SJSA1 (cell line): ENCODE data around the gene PCTP. TPM values are rescaled to one million over a fixed set of nuclear protein-coding genes. Genes with fewer than 3 reads are reported as not detected.

Experiments
- DNase-seq, 2 experiments: peaks; one replicate each; pipeline ENCODE4 v3.0.0-alpha.2; 2015 to 2020; ENCODE audit warnings: low spot score in 2 of 2, low read depth in 1 of 2
- H3K27ac ChIP-seq: fragments of 250-450 bp; sonication (Bioruptor Pico); 2 replicates; pipeline ENCODE4 v1.5.1; 2020; ENCODE audit warnings: mild to moderate bottlenecking, moderate library complexity
- H3K27me3 ChIP-seq: fragments of 250-450 bp; sonication (Bioruptor Pico); replicated peaks from 2 replicates; pipeline ENCODE4 v1.5.1; 2020; ENCODE audit warnings: mild to moderate bottlenecking, moderate library complexity
- H3K36me3 ChIP-seq: fragments of 250-450 bp; sonication (Bioruptor Pico); 2 replicates; pipeline ENCODE4 v1.5.1; 2020; ENCODE audit warnings: mild to moderate bottlenecking
- H3K4me1 ChIP-seq: fragments of 250-450 bp; sonication (Bioruptor Pico); replicated peaks from 2 replicates; pipeline ENCODE4 v1.6.1; 2021; ENCODE audit warnings: mild to moderate bottlenecking
- H3K4me3 ChIP-seq: fragments of 250-450 bp; sonication (Bioruptor Pico); 2 replicates; pipeline ENCODE4 v1.5.1; 2020; ENCODE audit warnings: mild to moderate bottlenecking
- H3K9me3 ChIP-seq: fragments of 250-450 bp; sonication (Bioruptor Pico); replicated peaks from 2 replicates; pipeline ENCODE4 v1.5.1; 2020; ENCODE audit warnings: mild to moderate bottlenecking
- total RNA-seq: library from RNA; depleted of rRNA; stranded (reverse); fragments of >200 nt; shearing (Covaris generic); gene quantifications from 2 replicates; pipeline ENCODE4 v1.2.3, GENCODE V29; 2014

The PCTP gene
- total RNA-seq, 1 experiment from 2014 or later = 108 TPM

DNA sequence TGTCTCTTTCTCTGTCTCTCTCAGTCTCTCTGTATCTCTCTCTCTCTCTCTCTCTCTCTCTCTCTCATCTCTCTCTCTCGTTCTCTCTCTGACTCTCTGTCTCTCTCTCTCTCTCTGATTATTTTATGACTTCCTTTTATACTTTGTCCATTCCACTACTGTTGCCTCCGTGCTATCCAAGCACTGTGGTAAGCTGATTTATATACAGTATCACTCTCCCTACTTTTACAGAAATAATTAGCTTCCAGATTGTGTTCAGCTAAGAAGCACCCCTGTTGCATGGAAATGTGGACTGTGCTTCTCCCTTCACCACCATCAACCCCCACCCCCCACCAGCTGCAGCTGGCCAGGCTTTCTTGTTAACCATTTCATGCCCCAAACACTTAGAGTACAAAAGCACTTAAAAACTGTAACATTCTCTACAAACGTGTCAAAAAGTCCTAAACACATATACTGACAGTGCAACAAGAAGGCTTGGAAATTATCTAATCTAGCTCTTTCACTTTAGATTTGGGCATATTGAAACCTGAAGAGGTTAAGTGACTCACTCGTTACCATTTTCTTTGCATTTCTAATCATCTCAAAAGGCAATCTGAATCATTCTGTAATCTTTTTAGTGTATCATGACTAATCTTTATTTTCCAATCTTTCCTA lies 16.6 kb upstream of the PCTP start:
- H3K4me1 ChIP-seq = peaks cover 19% of the 10 kb centered on the region
- no peaks in the 10 kb centered on the region for H3K9me3 ChIP-seq
- no peak overlapping the region for H3K4me3 ChIP-seq
- H3K27me3 ChIP-seq = no peaks in the 10 kb centered on the region
- no peak overlapping the region for H3K27ac ChIP-seq
- H3K36me3 ChIP-seq = no peaks in the 10 kb centered on the region
- DNase-seq = no peak

DNA sequence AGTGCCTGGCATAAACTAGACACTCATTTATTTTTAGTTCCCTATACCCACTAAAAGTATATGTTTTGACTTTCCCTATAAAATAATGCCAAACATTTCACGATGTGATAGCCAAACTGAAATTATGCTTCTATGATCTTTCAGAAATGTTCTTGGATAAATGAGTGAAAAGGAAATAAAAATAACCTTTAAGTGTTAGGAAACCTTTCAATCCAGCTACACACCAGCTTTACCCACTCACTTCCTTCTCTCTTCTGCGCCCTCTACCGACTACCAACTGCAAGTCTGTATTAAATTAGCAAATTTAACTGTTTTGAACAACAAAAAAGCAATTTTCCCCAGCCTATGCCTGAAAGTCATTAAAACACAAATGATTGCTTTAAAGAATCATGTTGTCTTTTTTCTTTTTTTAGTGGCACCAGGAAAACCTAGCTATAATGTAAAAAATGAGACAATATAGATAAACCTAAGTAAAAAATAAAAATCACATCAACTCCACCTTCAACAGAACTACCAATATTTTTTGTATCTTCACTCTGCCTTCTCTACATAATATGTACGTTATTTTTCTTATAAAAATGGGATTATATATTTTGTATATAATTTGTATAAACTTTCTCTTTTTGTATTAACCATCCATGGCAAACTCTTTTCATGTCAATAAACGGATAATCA lies 15.0 kb upstream of the PCTP start:
- peak; percentile 51 to 66 for DNase-seq
- no peaks in the 10 kb centered on the region for H3K27me3 ChIP-seq
- no peaks in the 10 kb centered on the region for H3K9me3 ChIP-seq
- H3K27ac ChIP-seq = no peak overlapping the region
- no peaks in the 10 kb centered on the region for H3K36me3 ChIP-seq
- no peak overlapping the region for H3K4me3 ChIP-seq
- H3K4me1 ChIP-seq = peaks cover 16% of the 10 kb centered on the region

DNA sequence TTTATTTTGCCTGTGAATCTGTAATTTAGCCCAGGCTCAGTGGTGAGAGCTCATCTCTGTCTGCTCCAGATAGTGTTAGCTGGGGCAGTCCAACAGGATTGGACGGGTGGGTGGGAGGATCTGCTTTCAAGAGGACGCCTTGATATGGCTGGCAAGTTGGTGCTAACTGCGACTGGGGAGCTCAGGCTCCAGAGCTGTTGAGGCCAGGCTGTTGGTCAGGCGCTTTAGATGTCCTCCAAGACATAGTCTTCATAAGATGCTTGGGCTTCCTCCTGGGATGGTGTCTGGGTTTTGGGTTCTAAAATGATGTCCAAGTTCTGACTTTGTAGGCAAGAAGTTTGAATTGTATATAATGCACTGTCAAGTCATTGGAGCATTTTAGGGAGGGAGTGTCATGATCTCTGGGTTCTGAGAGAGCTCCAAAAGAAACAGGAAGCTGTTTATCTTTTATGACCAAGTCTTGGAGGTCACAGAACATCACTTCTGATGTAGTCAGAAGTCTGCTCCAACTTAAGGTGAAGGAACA lies 12.8 kb upstream of the PCTP start:
- 0 out of 2 replicates have a peak, but pooled peaks cover 7% of the 10 kb centered on the region for H3K27me3 ChIP-seq
- no peak overlapping the region for H3K27ac ChIP-seq
- H3K4me3 ChIP-seq = no peak overlapping the region
- no peak for DNase-seq
- no peaks in the 10 kb centered on the region for H3K9me3 ChIP-seq
- peaks cover 9% of the 10 kb centered on the region; the same call in 1 of the 2 replicates for H3K4me1 ChIP-seq
- no peaks in the 10 kb centered on the region for H3K36me3 ChIP-seq

DNA sequence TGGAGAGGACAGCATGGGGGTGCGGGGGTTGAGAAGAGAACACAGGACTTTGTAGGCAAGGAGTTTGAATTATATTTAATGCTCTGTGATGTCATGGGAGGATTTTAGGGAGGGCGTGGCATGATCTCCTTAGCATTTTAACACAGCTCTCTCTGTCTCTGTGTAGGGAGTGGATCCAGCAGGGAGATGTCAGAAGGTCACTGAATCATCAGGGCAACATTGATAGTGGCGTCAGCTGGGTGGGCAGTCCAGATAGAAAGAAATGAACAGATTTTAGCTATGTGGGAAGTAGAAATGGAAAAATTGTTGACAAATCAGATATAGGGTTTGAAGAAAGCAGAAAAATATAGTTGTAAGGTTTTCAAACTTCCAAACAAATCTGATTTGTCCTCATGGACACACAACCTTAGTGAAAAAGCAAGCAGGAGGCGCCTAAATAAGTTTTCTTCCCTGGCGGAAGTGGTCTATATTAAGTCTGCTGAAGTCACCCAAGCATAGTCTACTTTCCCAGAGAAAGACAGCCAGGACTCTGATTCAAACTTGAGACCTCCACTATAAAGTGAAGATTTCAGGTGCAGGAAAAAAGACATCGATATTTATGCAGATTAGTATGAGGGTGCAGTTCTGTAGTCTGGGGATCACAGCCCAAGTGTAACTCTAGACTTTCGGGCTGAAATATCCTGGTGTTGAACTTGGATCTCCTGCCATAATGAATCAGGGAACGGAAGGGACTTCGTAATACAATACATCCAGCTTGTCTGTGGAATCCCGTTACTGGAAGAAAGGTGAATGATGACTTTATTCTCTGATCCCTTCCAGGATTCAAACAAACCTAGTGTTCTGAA lies 10.1 kb upstream of the PCTP start:
- H3K4me1 ChIP-seq = no peaks in the 10 kb centered on the region
- 0 out of 2 replicates have a peak, but pooled peaks cover 7% of the 10 kb centered on the region for H3K27me3 ChIP-seq
- no peak overlapping the region for H3K4me3 ChIP-seq
- DNase-seq = no peak
- no peaks in the 10 kb centered on the region for H3K36me3 ChIP-seq
- no peaks in the 10 kb centered on the region for H3K9me3 ChIP-seq
- no peak overlapping the region for H3K27ac ChIP-seq

DNA sequence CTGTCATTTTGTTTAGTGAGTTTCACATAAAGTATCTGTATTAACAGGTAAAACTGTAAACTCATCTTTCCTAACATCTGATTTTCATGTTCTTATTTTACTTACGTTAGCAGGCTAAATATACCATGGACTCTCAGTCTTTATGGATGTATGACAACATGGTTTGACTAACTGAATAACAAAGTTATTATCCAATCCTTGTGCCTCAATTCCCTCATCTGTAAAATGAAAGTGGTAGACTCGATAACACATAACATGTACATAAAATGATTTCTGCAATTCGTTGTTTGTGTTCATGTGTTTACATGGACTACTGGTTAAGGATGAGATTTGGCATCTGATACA lies 9.5 kb upstream of the PCTP start:
- 0 out of 2 replicates have a peak, but pooled peaks cover 7% of the 10 kb centered on the region for H3K27me3 ChIP-seq
- no peak overlapping the region for H3K4me3 ChIP-seq
- H3K4me1 ChIP-seq = no peaks in the 10 kb centered on the region
- H3K36me3 ChIP-seq = no peaks in the 10 kb centered on the region
- DNase-seq = no peak
- no peak overlapping the region for H3K27ac ChIP-seq
- H3K9me3 ChIP-seq = no peaks in the 10 kb centered on the region

DNA sequence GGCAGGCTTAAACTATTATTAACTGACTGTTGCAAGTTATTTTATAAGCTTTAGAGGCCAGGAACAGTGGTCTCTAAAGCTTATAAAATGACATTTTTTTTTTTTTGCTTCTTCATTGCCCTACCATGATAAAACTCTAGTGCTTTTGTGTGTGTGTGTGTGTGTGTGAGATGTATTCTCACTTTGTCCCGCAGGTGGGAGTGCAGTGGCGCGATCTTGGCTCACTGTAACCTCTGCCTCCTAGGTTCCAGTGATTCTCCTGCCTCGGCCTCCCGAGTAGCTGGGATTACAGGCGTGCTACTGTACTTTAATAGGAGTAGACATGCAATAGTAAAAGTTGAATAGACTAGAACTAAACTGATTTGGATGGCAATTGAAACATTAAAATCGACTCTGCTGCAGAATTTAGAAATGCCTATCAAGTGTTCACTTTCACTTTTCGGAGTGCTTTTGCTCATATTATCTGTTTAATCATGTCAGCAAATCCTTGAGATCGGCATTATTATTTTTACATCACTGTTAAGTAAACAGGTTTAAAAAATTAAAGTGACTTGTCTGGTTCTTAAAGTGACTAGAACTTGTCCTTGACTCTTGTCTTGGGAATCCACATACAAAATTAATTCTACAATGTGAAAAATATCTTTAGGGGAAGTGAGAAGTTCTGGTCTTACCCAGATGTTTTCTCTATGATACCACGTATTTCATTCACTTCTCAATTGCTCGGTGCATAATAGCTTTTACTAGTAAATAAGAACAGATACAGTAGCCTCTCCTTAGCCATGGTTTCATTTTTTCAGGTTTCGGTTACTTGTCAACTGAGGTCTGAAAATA lies 8.4 kb upstream of the PCTP start:
- H3K27me3 ChIP-seq = 0 out of 2 replicates have a peak, but pooled peaks cover 11% of the 10 kb centered on the region

DNA sequence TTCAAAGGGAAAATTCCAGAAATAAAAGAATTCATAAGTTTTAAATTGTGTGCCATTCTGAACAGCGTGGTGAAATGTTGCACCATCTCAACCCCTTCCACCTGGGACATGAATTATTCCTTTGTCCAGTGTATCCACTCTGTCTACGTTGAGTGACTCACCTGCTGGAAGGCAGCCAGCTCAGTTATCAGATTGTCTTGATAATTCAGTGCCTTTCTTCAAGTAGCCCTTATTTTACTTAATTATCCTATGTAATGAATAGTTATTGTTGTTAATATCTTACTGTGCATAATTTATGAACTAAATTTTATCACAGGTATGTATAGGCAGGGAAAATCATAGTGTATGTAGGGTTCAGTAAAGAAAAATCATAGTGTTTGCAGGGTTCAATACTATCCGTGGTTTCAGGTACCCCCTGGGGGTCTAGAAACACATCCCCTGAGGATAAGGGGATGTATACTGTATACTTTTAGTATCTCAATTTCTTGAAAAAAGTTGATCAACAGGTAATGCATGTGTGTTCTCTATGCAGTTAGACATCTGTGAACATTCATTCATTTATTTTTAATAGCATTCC lies 7.7 kb upstream of the PCTP start:
- DNase-seq = no peak
- Histone ChIP-seq H3K4me3 (no peak overlapping the region), H3K27ac (no peak overlapping the region), H3K36me3 (no peaks in the 10 kb centered on the region), H3K9me3 (no peaks in the 10 kb centered on the region), H3K27me3 (0 out of 2 replicates have a peak, but pooled peaks cover 11% of the 10 kb centered on the region), H3K4me1 (no peaks in the 10 kb centered on the region)

More for the DNA sequence above, 8.4 kb upstream of the PCTP start:
- H3K27ac ChIP-seq = no peak overlapping the region
- H3K9me3 ChIP-seq = no peaks in the 10 kb centered on the region
- no peaks in the 10 kb centered on the region for H3K4me1 ChIP-seq
- no peak for DNase-seq
- H3K4me3 ChIP-seq = no peak overlapping the region
- H3K36me3 ChIP-seq = no peaks in the 10 kb centered on the region

DNA sequence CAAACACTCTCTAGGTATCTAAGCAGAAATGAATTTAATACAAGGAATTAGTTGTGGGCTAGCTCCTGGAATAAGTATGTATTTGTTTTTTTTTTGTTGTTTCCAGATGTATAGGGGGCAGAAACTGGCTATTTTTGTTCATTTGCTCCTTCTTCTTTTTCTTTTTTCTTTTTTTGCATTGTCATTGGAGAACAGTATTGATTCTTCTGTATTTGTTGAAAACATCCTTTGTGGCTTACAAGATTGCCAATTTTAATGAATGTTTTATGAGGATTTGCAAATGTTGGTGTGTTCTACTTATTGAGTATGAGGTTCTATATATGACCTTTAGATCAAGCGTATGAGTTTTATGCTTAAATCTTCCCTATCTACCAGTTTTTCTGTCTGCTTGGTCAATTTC lies 5.6 kb upstream of the PCTP start:
- H3K27ac ChIP-seq = no peak overlapping the region
- H3K9me3 ChIP-seq = no peaks in the 10 kb centered on the region
- H3K4me3 ChIP-seq = no peak overlapping the region
- H3K36me3 ChIP-seq = no peaks in the 10 kb centered on the region
- H3K27me3 ChIP-seq = 0 out of 2 replicates have a peak, but pooled peaks cover 11% of the 10 kb centered on the region
- no peak for DNase-seq
- H3K4me1 ChIP-seq = no peaks in the 10 kb centered on the region

DNA sequence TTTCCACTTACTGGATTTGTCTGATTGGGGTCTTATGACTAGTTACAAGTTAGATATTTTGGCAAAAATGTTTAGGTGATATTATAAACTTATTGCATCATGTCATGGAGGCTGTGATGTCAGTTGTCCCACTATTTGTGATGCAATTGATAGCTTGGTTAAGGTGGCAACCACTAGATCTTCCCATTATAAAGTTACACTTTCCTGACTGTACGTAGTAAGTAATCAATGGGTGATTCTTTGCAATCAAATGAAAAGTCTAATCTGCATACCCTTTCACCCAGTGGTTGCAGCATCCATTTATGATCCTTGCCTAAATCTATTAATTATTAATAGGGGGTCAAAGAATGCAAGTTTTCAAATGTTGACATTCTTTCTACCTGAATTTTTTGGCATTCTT lies 4.4 kb upstream of the PCTP start:
- H3K4me1 ChIP-seq = peaks cover 4% of the 10 kb centered on the region; the same call in 1 of the 2 replicates
- H3K9me3 ChIP-seq = no peaks in the 10 kb centered on the region
- no peak overlapping the region for H3K4me3 ChIP-seq
- H3K27ac ChIP-seq = no peak overlapping the region
- H3K27me3 ChIP-seq = 0 out of 2 replicates have a peak, but pooled peaks cover 11% of the 10 kb centered on the region
- H3K36me3 ChIP-seq = no peaks in the 10 kb centered on the region
- DNase-seq = no peak

DNA sequence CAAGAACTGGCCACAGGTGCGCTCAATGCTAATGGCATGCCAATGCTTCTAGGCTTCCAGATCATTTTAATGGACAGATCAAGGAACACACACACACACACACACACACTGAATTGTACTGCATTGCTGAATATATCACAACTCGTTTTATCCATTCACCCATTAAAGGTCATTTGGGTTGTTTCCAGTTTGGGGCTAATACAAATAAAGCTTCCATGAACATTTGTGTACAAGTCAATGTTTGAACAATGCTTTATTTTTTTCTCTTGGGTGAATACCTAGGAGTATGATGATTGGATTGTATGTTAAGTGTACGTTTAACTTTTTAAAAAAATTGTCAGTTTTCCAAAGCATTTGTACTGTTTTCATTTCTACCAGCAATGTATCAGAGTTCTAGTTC lies 3.6 kb upstream of the PCTP start:
- Histone ChIP-seq H3K4me3 (no peak overlapping the region), H3K4me1 (peaks cover 10% of the 10 kb centered on the region), H3K9me3 (no peaks in the 10 kb centered on the region), H3K27ac (no peak overlapping the region), H3K27me3 (0 out of 2 replicates have a peak, but pooled peaks cover 8% of the 10 kb centered on the region), H3K36me3 (no peaks in the 10 kb centered on the region)
- DNase-seq = no peak

DNA sequence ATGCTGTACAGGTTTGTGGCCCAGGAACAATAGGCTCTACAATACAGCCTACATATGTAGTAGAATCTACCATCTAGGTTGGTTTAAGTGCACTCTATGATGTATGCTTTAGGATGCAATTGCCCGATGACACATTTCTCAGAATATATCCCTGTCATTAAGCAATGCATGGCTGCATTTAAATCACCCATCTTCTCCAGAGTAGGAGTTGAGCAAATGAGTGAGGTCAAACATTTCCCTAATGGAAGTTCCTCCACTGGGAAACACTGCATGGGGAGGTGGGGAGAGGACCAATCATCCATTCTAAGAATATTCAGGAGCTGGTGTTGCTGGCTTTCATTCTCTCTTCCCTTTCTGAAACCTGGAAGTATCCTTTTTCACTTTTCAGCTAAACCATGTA lies 2.0 kb upstream of the PCTP start:
- H3K36me3 ChIP-seq = peaks cover 16% of the 10 kb centered on the region
- H3K27ac ChIP-seq = no peak overlapping the region
- H3K4me3 ChIP-seq = no peak overlapping the region
- H3K27me3 ChIP-seq = 0 out of 2 replicates have a peak, but pooled peaks cover 4% of the 10 kb centered on the region
- no peak for DNase-seq
- no peaks in the 10 kb centered on the region for H3K9me3 ChIP-seq
- H3K4me1 ChIP-seq = peaks cover 19% of the 10 kb centered on the region

DNA sequence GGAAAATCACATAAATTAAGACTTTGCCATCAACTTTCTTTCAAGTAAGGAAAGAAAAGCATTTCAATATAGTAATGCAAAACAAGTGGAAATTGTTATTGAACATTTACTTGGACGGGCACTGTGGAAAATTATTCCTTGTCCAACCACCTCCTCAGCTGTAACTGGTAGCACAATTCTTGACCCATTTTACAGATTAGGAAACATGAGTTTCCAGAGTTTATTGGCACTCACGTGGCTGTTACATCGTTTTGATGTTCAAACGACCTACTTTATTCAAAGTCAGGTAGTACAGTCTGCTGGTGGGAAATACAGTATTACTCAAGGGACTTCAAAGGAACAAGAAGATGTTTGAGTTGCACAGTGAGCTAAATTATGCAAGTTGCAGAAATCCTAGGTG lies 866 bp upstream of the PCTP start:
- Histone ChIP-seq H3K27ac (no peak overlapping the region), H3K36me3 (peaks cover 27% of the 10 kb centered on the region), H3K9me3 (no peaks in the 10 kb centered on the region), H3K4me3 (no peak overlapping the region), H3K27me3 (0 out of 2 replicates have a peak, but pooled peaks cover 4% of the 10 kb centered on the region), H3K4me1 (peaks cover 19% of the 10 kb centered on the region)
- no peak for DNase-seq
